Neutrophil (primary cell): ENCODE results near the gene MYO3B.

ENCODE experiments used
- H3K27ac ChIP-seq: fragments of 200-600 bp; sonication (generic); 2 replicates; pipeline ENCODE4 v1.5.1; 2016; ENCODE audit warnings: mild to moderate bottlenecking, moderate library complexity
- H3K27me3 ChIP-seq: fragments of 200-600 bp; sonication (generic); 2 replicates; pipeline ENCODE4 v1.6.0; 2016; ENCODE audit warnings: mild to moderate bottlenecking
- H3K36me3 ChIP-seq: fragments of 200-600 bp; sonication (generic); 2 replicates; pipeline ENCODE4 v1.5.1; 2017
- H3K4me1 ChIP-seq, 2 experiments: fragments of 200-600 bp in 1 of 2; sonication (generic) in 1 of 2; 1 replicate in 1 of 2; 2 replicates in 1 of 2; pipeline versions ENCODE4 v1.5.1 to v1.6.1; 2013 to 2016; ENCODE audit warnings: low read depth in 1 of 2, low read length in 1 of 2, mild to moderate bottlenecking in 1 of 2, moderate library complexity in 1 of 2; ENCODE audit not compliant: control insufficient read depth in 1 of 2, insufficient read depth in 1 of 2
- H3K4me3 ChIP-seq, 2 experiments: fragments of 200-600 bp in 1 of 2; sonication (generic) in 1 of 2; 1 replicate in 1 of 2; 2 replicates in 1 of 2; pipeline ENCODE4 v1.5.1; 2013 to 2016; ENCODE audit warnings: low read depth in 1 of 2, low read length in 1 of 2, mild to moderate bottlenecking in 1 of 2, moderate library complexity in 1 of 2
- H3K9me3 ChIP-seq: fragments of 200-600 bp; sonication (generic); 2 replicates; pipeline ENCODE4 v1.5.1; 2016
- TF ChIP-seq, protein P1 (sequence below): fragments of 200-600 bp; sonication (generic); IDR thresholded peaks from 2 replicates; pipeline ENCODE4 v1.5.1; 2016; ENCODE audit warnings: antibody characterized with exemption

MYO3B gene

DNA sequence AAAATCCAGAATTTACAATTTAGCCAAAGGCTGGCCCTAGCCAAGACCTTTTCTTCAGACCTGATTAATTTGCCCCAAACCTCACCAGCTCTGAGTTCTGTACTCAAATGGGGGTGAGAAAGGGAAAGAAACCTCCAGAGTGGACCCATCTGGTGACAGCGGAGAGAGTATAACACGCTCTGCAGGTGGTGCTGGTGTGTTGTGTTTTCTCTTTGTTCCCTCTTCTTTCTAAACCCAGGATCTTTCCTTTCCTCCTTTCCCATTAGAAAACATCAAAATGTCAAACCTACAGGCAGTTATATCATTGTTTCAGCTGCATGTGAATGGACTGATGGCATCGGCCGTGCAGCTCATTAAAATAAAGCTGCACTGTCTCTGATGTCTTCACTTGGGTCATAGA, 283.9 kb downstream of the MYO3B start:
- no peak overlapping the region for H3K27ac ChIP-seq
- TF ChIP-seq, protein P1, sequence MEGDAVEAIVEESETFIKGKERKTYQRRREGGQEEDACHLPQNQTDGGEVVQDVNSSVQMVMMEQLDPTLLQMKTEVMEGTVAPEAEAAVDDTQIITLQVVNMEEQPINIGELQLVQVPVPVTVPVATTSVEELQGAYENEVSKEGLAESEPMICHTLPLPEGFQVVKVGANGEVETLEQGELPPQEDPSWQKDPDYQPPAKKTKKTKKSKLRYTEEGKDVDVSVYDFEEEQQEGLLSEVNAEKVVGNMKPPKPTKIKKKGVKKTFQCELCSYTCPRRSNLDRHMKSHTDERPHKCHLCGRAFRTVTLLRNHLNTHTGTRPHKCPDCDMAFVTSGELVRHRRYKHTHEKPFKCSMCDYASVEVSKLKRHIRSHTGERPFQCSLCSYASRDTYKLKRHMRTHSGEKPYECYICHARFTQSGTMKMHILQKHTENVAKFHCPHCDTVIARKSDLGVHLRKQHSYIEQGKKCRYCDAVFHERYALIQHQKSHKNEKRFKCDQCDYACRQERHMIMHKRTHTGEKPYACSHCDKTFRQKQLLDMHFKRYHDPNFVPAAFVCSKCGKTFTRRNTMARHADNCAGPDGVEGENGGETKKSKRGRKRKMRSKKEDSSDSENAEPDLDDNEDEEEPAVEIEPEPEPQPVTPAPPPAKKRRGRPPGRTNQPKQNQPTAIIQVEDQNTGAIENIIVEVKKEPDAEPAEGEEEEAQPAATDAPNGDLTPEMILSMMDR: no peak

DNA sequence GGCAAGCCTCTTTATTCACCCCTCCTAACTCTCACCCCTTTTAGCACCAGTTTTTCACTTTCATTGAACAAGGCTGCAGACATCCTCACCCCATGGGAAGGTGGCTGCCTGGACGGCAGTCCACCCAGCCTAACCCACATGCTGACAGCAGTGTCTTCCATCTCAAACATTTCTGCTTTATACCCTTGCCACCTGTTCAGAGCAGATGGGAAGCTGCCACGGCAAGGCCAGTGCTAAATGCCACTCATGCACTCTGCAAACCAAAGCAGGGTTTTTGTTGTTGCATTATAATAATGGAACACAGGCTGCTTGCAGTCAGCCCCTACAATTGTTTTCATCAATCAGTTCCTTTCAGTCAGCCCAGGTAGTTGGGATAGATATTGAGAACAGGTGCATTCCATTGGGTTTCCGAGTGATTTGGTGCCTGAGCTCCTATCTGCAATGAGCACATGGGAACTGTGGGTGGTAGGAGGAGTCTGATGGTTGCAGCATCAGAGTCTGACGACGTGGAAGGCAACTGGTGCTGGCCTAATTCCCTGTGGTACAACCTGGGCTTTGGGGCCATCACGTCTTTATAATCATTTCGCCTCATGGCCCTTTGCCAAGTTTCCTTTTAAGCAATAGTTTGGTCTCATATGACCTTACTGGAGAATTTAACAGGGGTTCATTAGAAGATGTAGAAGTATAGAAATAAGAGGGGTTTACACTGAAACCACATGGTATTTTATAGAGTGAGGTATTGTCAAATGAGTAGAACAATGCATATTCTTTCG, 284.7 kb downstream of the MYO3B start:
- Histone ChIP-seq H3K36me3 (no peaks in the 10 kb centered on the region), H3K27me3 (no peaks in the 10 kb centered on the region), H3K27ac (no peak overlapping the region), H3K9me3 (no peaks in the 10 kb centered on the region), H3K4me3 (no peak overlapping the region), H3K4me1 (no peaks in the 10 kb centered on the region)
- TF ChIP-seq, protein P1: no peak

More for the DNA sequence above, 283.9 kb downstream of the MYO3B start:
- no peak overlapping the region for H3K4me3 ChIP-seq
- no peaks in the 10 kb centered on the region for H3K4me1 ChIP-seq
- no peaks in the 10 kb centered on the region for H3K27me3 ChIP-seq
- H3K9me3 ChIP-seq: no peaks in the 10 kb centered on the region
- H3K36me3 ChIP-seq: no peaks in the 10 kb centered on the region

DNA sequence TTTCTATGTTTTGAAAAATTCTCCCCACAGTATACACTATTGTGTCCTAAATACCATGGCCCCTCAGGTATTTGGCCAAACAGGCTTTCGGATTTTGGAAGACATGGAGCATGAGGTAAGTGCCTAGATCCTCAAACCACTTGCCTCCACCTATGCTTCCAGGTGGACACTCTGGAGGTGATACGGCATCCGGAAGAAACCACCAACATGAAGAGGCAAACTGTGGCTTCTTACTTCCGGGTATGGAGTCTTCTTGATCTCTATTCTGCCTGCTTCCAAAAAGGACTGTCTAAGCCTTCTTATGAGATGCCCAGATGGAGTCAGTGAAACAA, 285.2 kb downstream of the MYO3B start:
- TF ChIP-seq, protein P1: no peak
- Histone ChIP-seq H3K4me3 (no peak overlapping the region), H3K4me1 (no peaks in the 10 kb centered on the region), H3K9me3 (no peaks in the 10 kb centered on the region), H3K36me3 (no peaks in the 10 kb centered on the region), H3K27me3 (no peaks in the 10 kb centered on the region), H3K27ac (no peak overlapping the region)

DNA sequence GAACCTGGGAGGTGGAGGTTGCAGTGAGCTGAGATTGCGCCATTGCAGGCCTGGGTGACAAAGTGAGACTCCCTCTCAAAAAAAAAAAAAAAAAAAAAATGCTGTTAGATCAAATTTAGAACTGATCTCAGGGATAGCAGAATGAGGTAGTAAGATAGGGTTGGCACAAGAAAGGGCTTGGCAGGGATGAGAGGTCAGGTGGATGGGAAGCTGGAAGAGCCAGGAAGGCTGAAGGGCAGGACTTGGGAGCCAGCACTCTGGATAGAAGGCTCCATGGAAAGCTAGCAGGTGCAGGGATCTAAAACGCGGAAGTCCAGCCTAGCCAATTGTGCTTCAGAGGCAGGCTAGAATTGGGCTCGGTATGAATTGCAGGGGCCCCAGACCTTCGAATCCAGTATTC, 286.3 kb downstream of the MYO3B start:
- H3K4me3 ChIP-seq: no peak overlapping the region
- TF ChIP-seq, protein P1: no peak
- no peaks in the 10 kb centered on the region for H3K36me3 ChIP-seq
- H3K27me3 ChIP-seq: no peaks in the 10 kb centered on the region
- no peaks in the 10 kb centered on the region for H3K4me1 ChIP-seq
- H3K9me3 ChIP-seq: no peaks in the 10 kb centered on the region
- H3K27ac ChIP-seq: no peak overlapping the region

DNA sequence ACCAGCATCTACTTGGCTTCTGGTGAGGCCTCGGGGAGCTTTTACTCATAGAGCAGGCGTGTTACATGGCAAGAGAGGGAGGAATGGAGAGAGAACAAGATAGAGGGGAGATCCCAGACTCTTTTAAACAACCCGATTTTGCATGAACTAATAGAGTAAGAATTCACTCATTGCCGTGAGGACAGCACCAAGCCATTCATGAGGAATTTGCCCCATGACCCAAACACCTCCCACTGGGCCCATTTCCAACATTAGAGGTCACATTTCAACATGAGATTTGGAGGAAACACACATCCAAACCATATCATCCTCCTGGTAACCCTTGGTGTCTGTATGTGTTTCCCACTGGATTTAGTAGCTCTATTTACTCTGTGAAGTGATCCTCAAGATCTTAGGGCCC, 287.3 kb downstream of the MYO3B start:
- no peaks in the 10 kb centered on the region for H3K27me3 ChIP-seq

More for the DNA sequence above, 287.3 kb downstream of the MYO3B start:
- TF ChIP-seq, protein P1: no peak
- Histone ChIP-seq H3K9me3 (no peaks in the 10 kb centered on the region), H3K36me3 (no peaks in the 10 kb centered on the region), H3K4me1 (no peaks in the 10 kb centered on the region), H3K4me3 (no peak overlapping the region), H3K27ac (no peak overlapping the region)
